ENCODE measurements around the gene OR1L8. TPM values are rescaled to one million over a fixed set of nuclear protein-coding genes. Genes with fewer than 3 reads are reported as not detected.

Gene OR1L8
- total and polyA plus RNA-seq, 2 donors (not counting 3 experiments of a cell fraction or from before 2014, with no cell fraction given): 0.15 to 1.8 TPM

GRCh38 chr9:122562134-122562760 is 20.9 kb downstream of the OR1L8 start:
- no peak for DNase-seq (ENCODE audit: low read depth, low spot score)
- H3K9me3 ChIP-seq (replicated peaks; ENCODE audit: control insufficient read depth, insufficient read depth, low read length): no peaks in the 10 kb centered on the region
- H3K4me1 ChIP-seq (ENCODE audit: control insufficient read depth, extremely low read depth, insufficient read depth, low read length): no peaks in the 10 kb centered on the region
- H3K4me2 ChIP-seq (ENCODE audit: insufficient read depth, low read length): no peak overlapping the region
- BruUV-seq (replicated peaks): no TSS peak
- dilution Hi-C loops (cut with MboI; ENCODE audit: extremely low pct_ligation_motif_present, low sequenced_read_pairs) (no loop called here), intact Hi-C loops (cut with micrococcal nuclease) (no loop called here)
- no peak for FAIRE-seq
- H3K27me3 ChIP-seq (ENCODE audit: control insufficient read depth in 2 of 2, insufficient read depth in 2 of 2, low read length in 2 of 2): no peaks in the 10 kb centered on the region
- H3K27ac ChIP-seq (ENCODE audit: insufficient read depth, low read depth, low read length): no peak overlapping the region
- TF ChIP-seq GATA2 (IDR thresholded peaks at IDR 0.05; ENCODE audit: insufficient read depth, insufficient read length, low read depth, low read length): no peak
- no peak for TF ChIP-seq JUN (IDR thresholded peaks at IDR 0.05; ENCODE audit: borderline replicate concordance, insufficient read depth, insufficient read length, low read depth)
- TF ChIP-seq CTCF (IDR thresholded peaks at IDR 0.05; ENCODE audit: extremely low read depth in 1 of 2, insufficient read depth in 1 of 2, low read depth in 1 of 2, low read length in 2 of 2): no peak
- no peak for TF ChIP-seq MAX (IDR thresholded peaks at IDR 0.05; ENCODE audit: insufficient read depth, insufficient read length)
- no peak for TF ChIP-seq EZH2 (IDR thresholded peaks at IDR 0.05; ENCODE audit: borderline replicate concordance, low read depth, low read length, severe bottlenecking)
- TF ChIP-seq POLR2AphosphoS5 (IDR thresholded peaks at IDR 0.05; ENCODE audit: insufficient read depth, low read depth, low read length): no peak
- no peak for TF ChIP-seq FOS (IDR thresholded peaks at IDR 0.05; ENCODE audit: borderline replicate concordance, insufficient read depth, low read length)
- no peaks in the 10 kb centered on the region for H3K9me1 ChIP-seq (replicated peaks; ENCODE audit: control insufficient read depth, extremely low read depth, insufficient read depth, low read length)
- no peak overlapping the region for H2AFZ ChIP-seq (ENCODE audit: low read depth, low read length)
- POLR2A ChIA-PET: no interaction called here
- no peaks in the 10 kb centered on the region for H3K36me3 ChIP-seq (ENCODE audit: control insufficient read depth in 2 of 2, extremely low read depth in 1 of 2, insufficient read depth in 2 of 2, low read length in 2 of 2)
- no peaks in the 10 kb centered on the region for H4K20me1 ChIP-seq (replicated peaks; ENCODE audit: control insufficient read depth, extremely low read depth, insufficient read depth, low read length)
- H3K79me2 ChIP-seq (ENCODE audit: control insufficient read depth, insufficient read depth, low read length): no peaks in the 10 kb centered on the region
- CTCF ChIA-PET: no interaction called here
- no peak overlapping the region for H3K9ac ChIP-seq (replicated peaks; ENCODE audit: extremely low read depth, insufficient read depth, low read length)
- H3K4me3 ChIP-seq (replicated peaks in 1 of 3; ENCODE audit: insufficient read depth in 1 of 3, low read depth in 1 of 3, low read length in 3 of 3): no peak overlapping the region

Measured in endothelial cell of umbilical vein (primary cell).